Measurements from ENCODE around the gene UNC119B.

The UNC119B gene

DNA sequence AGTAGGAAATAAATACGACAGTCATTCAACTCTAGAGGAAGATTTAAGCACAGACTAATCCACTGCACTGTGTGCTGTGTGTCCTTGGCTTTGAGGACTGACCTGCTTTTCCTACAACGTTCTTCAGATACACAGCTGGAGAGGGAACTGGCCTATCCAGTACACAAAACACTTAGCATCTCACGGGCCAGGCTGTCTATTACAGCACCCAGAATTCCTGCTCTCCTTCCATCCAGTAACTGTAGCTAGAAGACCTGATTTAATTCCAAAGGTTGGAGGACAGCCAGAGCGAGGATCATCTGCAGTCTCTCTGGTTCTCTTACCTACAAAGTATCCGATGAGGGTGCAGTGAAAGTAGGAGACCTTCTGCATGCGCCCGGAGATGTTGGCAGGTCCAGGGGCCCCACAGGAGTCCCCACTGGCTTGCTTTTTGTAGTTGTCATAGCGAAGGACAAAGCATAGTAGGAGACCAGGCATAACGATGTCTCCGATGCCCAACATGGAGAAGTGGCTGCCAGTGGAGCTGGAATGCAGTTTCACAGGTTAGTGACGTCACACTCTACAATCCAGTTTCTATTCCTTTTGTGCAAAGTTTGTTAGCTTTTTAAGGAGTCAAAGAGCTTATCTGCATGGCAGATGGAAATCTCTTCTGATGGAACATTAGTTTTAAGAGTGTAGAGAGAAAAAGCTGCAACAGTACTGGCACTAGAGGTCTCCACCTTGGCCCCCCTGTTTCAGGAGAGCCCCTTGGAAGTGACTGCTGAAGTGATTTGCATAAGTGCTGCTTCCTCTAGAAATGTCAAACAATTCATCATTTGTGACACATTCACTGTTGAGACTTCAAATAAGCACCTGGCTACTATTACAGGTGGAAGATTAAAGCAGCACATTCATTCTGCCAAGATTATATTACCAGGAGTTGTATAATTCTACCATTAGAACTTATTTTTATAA, 57.1 kb downstream of the UNC119B start:
- TF ChIP-seq GATA3 (IDR thresholded peaks at IDR 0.05; ENCODE audit: low read depth, low read length), result no peak
- no peak for TF ChIP-seq GATA2 (IDR thresholded peaks at IDR 0.05; ENCODE audit: low read depth, low read length)

DNA sequence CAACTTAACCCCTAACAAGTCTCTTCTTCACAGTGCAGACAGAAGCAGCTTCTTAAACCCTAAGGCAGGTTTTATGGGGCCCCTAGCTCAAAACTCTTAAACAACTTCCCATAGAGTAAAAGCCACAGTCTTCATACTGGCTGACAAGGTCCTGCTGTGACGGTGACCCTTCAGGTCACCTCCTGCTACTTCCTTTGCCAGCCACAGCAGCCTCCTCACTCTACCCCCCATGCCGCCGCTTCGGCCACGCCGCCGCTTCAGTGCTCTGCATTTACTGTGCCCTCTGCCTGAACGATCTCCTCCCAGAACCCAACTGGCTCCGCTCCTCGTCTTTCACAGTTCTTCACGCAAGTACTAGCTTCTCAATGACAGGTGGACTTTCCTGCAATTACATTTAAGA, 60.8 kb downstream of the UNC119B start:
- TF ChIP-seq GATA2 (IDR thresholded peaks at IDR 0.05; ENCODE audit: low read depth, low read length) (no peak), GATA3 (IDR thresholded peaks at IDR 0.05; ENCODE audit: low read depth, low read length) (no peak)
